ENCODE data around the gene SNX9. TPM values are rescaled to one million over a fixed set of nuclear protein-coding genes. Genes with fewer than 3 reads are reported as not detected.

SNX9 gene
- total RNA-seq, 1 experiment from 2014 or later, result 31.3 TPM

GRCh38 chr6:157865249-157865648 is 42.2 kb downstream of the SNX9 start:
- Histone ChIP-seq H2BK15ac (ENCODE audit: low read depth, low read length) (no peak overlapping the region), H3K23ac (ENCODE audit: insufficient read length, low read depth, low read length) (no peak overlapping the region), H3K4me2 (ENCODE audit: insufficient read depth, insufficient read length, low read length) (no peak overlapping the region), H3K4me1 (ENCODE audit: insufficient read depth, low read length) (peaks cover 3% of the 10 kb centered on the region; the same call in 1 of the 2 replicates), H3K14ac (ENCODE audit: insufficient read depth, low read length) (no peak overlapping the region), H4K91ac (ENCODE audit: insufficient read length, low read depth, low read length) (no peak overlapping the region), H2BK12ac (ENCODE audit: insufficient read length, low read depth, low read length) (no peak overlapping the region), H3K9ac (ENCODE audit: extremely low read depth, insufficient read length, low read length) (no peak overlapping the region), H4K5ac (ENCODE audit: insufficient read length, low read depth, low read length) (no peak overlapping the region), H3K27me3 (ENCODE audit: insufficient read depth, low read length) (no peaks in the 10 kb centered on the region), H2BK20ac (ENCODE audit: low read depth, low read length, poor library complexity, severe bottlenecking) (no peak overlapping the region), H2BK120ac (ENCODE audit: low read depth, low read length, poor library complexity, severe bottlenecking) (no peak overlapping the region), H3K79me1 (ENCODE audit: insufficient read depth, low read depth, low read length, poor library complexity, severe bottlenecking) (peaks cover 4% of the 10 kb centered on the region), H4K20me1 (ENCODE audit: control insufficient read depth, insufficient read depth, insufficient read length) (no peaks in the 10 kb centered on the region), H3K9me3 (ENCODE audit: control insufficient read depth, low read depth, low read length) (no peaks in the 10 kb centered on the region), H3K23me2 (ENCODE audit: insufficient read length, low read depth, low read length, poor library complexity, severe bottlenecking) (no peaks in the 10 kb centered on the region), H3K18ac (ENCODE audit: insufficient read length, low read depth, low read length) (no peak overlapping the region), H3K27ac (ENCODE audit: insufficient read length, low read depth, low read length) (no peak overlapping the region), H2AFZ (ENCODE audit: low read length) (no peak overlapping the region), H3K79me2 (ENCODE audit: insufficient read depth, low read length) (peaks cover 9% of the 10 kb centered on the region; the same call in 1 of the 2 replicates), H2BK5ac (ENCODE audit: insufficient read length, low read length) (no peak overlapping the region), H3T11ph (ENCODE audit: low read length) (no peak overlapping the region), H4K8ac (replicated peaks; ENCODE audit: insufficient read length, low read depth, low read length) (no peak overlapping the region), H3K4ac (ENCODE audit: low read depth, low read length) (no peak overlapping the region), H2AK5ac (ENCODE audit: insufficient read length, low read length) (no peak overlapping the region), H3K56ac (ENCODE audit: insufficient read length, low read depth, low read length) (no peak overlapping the region)
- H3K27ac Mint-ChIP-seq, result no peak overlapping the region
- H3K4me3 Mint-ChIP-seq, result no peak overlapping the region
- WGBS (ENCODE audit: extremely low coverage, insufficient read length, low lambda C conversion rate), result no CpG with 5 or more reads among the region's 6 CpGs
- peaks cover 17 to 28% of the 10 kb centered on the region in 2 experiments for H3K4me1 Mint-ChIP-seq
- no peaks in the 10 kb centered on the region for H3K9me3 Mint-ChIP-seq
- DNase-seq, result no peak
- no peaks in the 10 kb centered on the region for H3K27me3 Mint-ChIP-seq (ENCODE audit: low read depth)
- H3K36me3 Mint-ChIP-seq (ENCODE audit: insufficient read depth in 1 of 3, low read depth in 3 of 3), result peaks cover 0 to 8% (median 8%) of the 10 kb centered on the region in 3 experiments; a peak in 3 of 7 replicates
- TF ChIP-seq CTCF (conservative IDR thresholded peaks at IDR 0.05), result no peak

All from H9 (cell line).